OCI-LY1 (cell line): ENCODE results near the gene MSX1.

Experiments
- H2AFZ ChIP-seq: fragments of 200-600 bp; sonication (generic), shearing (Covaris generic); 2 replicates; pipeline ENCODE4 v1.6.0; 2014; ENCODE audit warnings: antibody characterized with exemption, mild to moderate bottlenecking, low read length
- H3F3A ChIP-seq: fragments of 200-600 bp; sonication (generic), shearing (Covaris generic); 2 replicates; pipeline ENCODE4 v1.6.0; 2014; ENCODE audit warnings: mild to moderate bottlenecking, antibody characterized with exemption, low read length, moderate library complexity; ENCODE audit not compliant: insufficient read depth
- H3K27ac ChIP-seq: fragments of 200-600 bp; sonication (generic); 2 replicates; pipeline ENCODE4 v1.5.1; 2014; ENCODE audit warnings: low read length, mixed run types, mild to moderate bottlenecking, low read depth; ENCODE audit not compliant: poor library complexity, severe bottlenecking
- H3K27me3 ChIP-seq: fragments of 200-600 bp; sonication (generic); 2 replicates; pipeline ENCODE4 v1.6.0; 2014; ENCODE audit warnings: antibody characterized with exemption, mild to moderate bottlenecking, low read length, moderate library complexity; ENCODE audit not compliant: insufficient read depth
- H3K36me3 ChIP-seq: fragments of 200-600 bp; sonication (generic); 2 replicates; pipeline ENCODE4 v1.6.1; 2014; ENCODE audit warnings: mild to moderate bottlenecking, antibody characterized with exemption, low read length, moderate library complexity, mixed read lengths; ENCODE audit not compliant: insufficient read depth
- H3K4me1 ChIP-seq: fragments of 200-600 bp; sonication (generic); 2 replicates; pipeline ENCODE4 v1.5.1; 2014; ENCODE audit warnings: mild to moderate bottlenecking, low read length, moderate library complexity; ENCODE audit not compliant: insufficient read depth, severe bottlenecking
- H3K4me2 ChIP-seq: fragments of 200-600 bp; sonication (generic), shearing (Covaris generic); 2 replicates; pipeline ENCODE4 v1.6.1; 2014; ENCODE audit warnings: low read length
- H3K4me3 ChIP-seq: fragments of 200-600 bp; sonication (generic); 2 replicates; pipeline ENCODE4 v1.5.1; 2014; ENCODE audit warnings: low read length, low read depth, mild to moderate bottlenecking, mixed read lengths; ENCODE audit not compliant: poor library complexity, severe bottlenecking
- H3K79me2 ChIP-seq: fragments of 200-600 bp; shearing (Covaris generic); 2 replicates; pipeline ENCODE4 v1.6.1; 2016; ENCODE audit warnings: mixed run types, low read length, mixed read lengths; ENCODE audit not compliant: insufficient read depth
- H3K9ac ChIP-seq: fragments of 200-600 bp; sonication (generic), shearing (Covaris generic); 2 replicates; pipeline ENCODE4 v1.6.1; 2014; ENCODE audit warnings: mild to moderate bottlenecking, low read length, mixed read lengths
- H3K9me2 ChIP-seq: fragments of 200-600 bp; sonication (generic), shearing (Covaris generic); 2 replicates; pipeline ENCODE4 v1.6.1; 2014; ENCODE audit warnings: low read depth, mild to moderate bottlenecking, low read length, mixed read lengths
- H3K9me3 ChIP-seq: fragments of 200-600 bp; shearing (Covaris generic); 2 replicates; pipeline ENCODE4 v1.6.1; 2014; ENCODE audit warnings: low read length, mixed read lengths
- H4K20me1 ChIP-seq: fragments of 200-600 bp; sonication (generic), shearing (Covaris generic); 2 replicates; pipeline ENCODE4 v1.6.0; 2016; ENCODE audit warnings: mild to moderate bottlenecking, low read length; ENCODE audit not compliant: insufficient read depth
- EZH2 ChIP-seq: fragments of 200-600 bp; sonication (generic), shearing (Covaris generic); IDR thresholded peaks from 2 replicates; pipeline ENCODE4 v1.8.0; 2017; ENCODE audit warnings: borderline replicate concordance, mixed run types, mild to moderate bottlenecking, antibody characterized with exemption, low read length, moderate library complexity, mixed read lengths
- TF ChIP-seq, protein P1 (sequence below): fragments of 200-600 bp; sonication (generic), shearing (Covaris generic); IDR thresholded peaks from 2 replicates; pipeline ENCODE4 v1.5.1; 2017; ENCODE audit warnings: mild to moderate bottlenecking, antibody characterized with exemption, low read length, moderate library complexity, mixed read lengths

MSX1 gene

GRCh38 chr4:4857001-4857808 lies 2.3 kb upstream of the MSX1 start:
- Histone ChIP-seq H3K27ac (no peak overlapping the region), H3K36me3 (no peaks in the 10 kb centered on the region), H3F3A (no peaks in the 10 kb centered on the region), H3K9me2 (no peaks in the 10 kb centered on the region), H3K4me3 (no peak overlapping the region), H3K9ac (no peak overlapping the region), H4K20me1 (no peaks in the 10 kb centered on the region), H3K9me3 (no peaks in the 10 kb centered on the region), H3K4me1 (peaks cover 14% of the 10 kb centered on the region), H2AFZ (no peak overlapping the region), H3K4me2 (no peak overlapping the region), H3K79me2 (no peaks in the 10 kb centered on the region), H3K27me3 (no peaks in the 10 kb centered on the region)
- TF ChIP-seq EZH2 = no peak
- TF ChIP-seq, protein P1, sequence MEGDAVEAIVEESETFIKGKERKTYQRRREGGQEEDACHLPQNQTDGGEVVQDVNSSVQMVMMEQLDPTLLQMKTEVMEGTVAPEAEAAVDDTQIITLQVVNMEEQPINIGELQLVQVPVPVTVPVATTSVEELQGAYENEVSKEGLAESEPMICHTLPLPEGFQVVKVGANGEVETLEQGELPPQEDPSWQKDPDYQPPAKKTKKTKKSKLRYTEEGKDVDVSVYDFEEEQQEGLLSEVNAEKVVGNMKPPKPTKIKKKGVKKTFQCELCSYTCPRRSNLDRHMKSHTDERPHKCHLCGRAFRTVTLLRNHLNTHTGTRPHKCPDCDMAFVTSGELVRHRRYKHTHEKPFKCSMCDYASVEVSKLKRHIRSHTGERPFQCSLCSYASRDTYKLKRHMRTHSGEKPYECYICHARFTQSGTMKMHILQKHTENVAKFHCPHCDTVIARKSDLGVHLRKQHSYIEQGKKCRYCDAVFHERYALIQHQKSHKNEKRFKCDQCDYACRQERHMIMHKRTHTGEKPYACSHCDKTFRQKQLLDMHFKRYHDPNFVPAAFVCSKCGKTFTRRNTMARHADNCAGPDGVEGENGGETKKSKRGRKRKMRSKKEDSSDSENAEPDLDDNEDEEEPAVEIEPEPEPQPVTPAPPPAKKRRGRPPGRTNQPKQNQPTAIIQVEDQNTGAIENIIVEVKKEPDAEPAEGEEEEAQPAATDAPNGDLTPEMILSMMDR = no peak

GRCh38 chr4:4857809-4858508 lies 1.5 kb upstream of the MSX1 start:
- H3K9me3 ChIP-seq = no peaks in the 10 kb centered on the region
- H3K27ac ChIP-seq = no peak overlapping the region
- H3F3A ChIP-seq = no peaks in the 10 kb centered on the region
- no peak overlapping the region for H3K4me2 ChIP-seq
- no peaks in the 10 kb centered on the region for H3K36me3 ChIP-seq
- no peaks in the 10 kb centered on the region for H4K20me1 ChIP-seq
- H3K4me3 ChIP-seq = no peak overlapping the region
- peaks cover 14% of the 10 kb centered on the region for H3K4me1 ChIP-seq
- H3K9ac ChIP-seq = no peak overlapping the region
- H3K79me2 ChIP-seq = no peaks in the 10 kb centered on the region
- H2AFZ ChIP-seq = no peak overlapping the region
- H3K27me3 ChIP-seq = no peaks in the 10 kb centered on the region
- TF ChIP-seq, protein P1 = no peak
- no peak for TF ChIP-seq EZH2
- no peaks in the 10 kb centered on the region for H3K9me2 ChIP-seq

GRCh38 chr4:4858527-4859324 lies 739 bp upstream of the MSX1 start:
- Histone ChIP-seq H3K79me2 (no peaks in the 10 kb centered on the region), H3F3A (no peaks in the 10 kb centered on the region), H3K36me3 (no peaks in the 10 kb centered on the region), H3K9me2 (no peaks in the 10 kb centered on the region), H3K4me2 (peak overlapping the region; percentile 74), H2AFZ (no peak overlapping the region), H3K9me3 (no peaks in the 10 kb centered on the region), H3K27me3 (no peaks in the 10 kb centered on the region), H3K27ac (no peak overlapping the region), H3K9ac (peak overlapping the region; percentile 20; the same call in 1 of the 2 replicates), H4K20me1 (no peaks in the 10 kb centered on the region), H3K4me1 (peaks cover 14% of the 10 kb centered on the region), H3K4me3 (peak overlapping the region; percentile 64)
- TF ChIP-seq, protein P1 = no peak
- no peak for TF ChIP-seq EZH2
